ENCODE results near the gene NUCB1.
A peak's percentile ranks its signal among the peaks of the same experiment; 100 is the strongest.

The NUCB1 gene

GRCh38 chr19:48963371-48964204 lies 63.5 kb downstream of the NUCB1 start:
- DNase-seq (ENCODE audit: low read depth in 2 of 2) = peak in 1 of 2 donors; percentile 18

- DNase-seq (ENCODE audit: low read depth in 2 of 2) = no peak
Measured at GRCh38 chr19:48964205-48965039, 64.3 kb downstream of the NUCB1 start.

GRCh38 chr19:48965040-48965805 lies 65.1 kb downstream of the NUCB1 start, which contains the start of gene FTL:
Gene FTL, plus strand, starts transcription at chr19:48965309. Its CDS starts 199 bp downstream, at chr19:48965508.
- peak; percentile 73 to 74 for DNase-seq (ENCODE audit: low read depth in 2 of 2)

- DNase-seq (ENCODE audit: low read depth in 2 of 2) = peak; percentile 67 to 75
Measured at GRCh38 chr19:48965806-48966540, 65.9 kb downstream of the NUCB1 start.

GRCh38 chr19:48966541-48967345 lies 66.6 kb downstream of the NUCB1 start:
- no peak for DNase-seq (ENCODE audit: low read depth in 2 of 2)

GRCh38 chr19:48967346-48968178 lies 67.5 kb downstream of the NUCB1 start:
- DNase-seq (ENCODE audit: low read depth in 2 of 2) = no peak

- no peak for DNase-seq (ENCODE audit: low read depth in 2 of 2)
Measured at GRCh38 chr19:48968179-48968661, 68.1 kb downstream of the NUCB1 start.

- no peak for DNase-seq (ENCODE audit: low read depth in 2 of 2)
Measured at GRCh38 chr19:48968813-48969218, 68.7 kb downstream of the NUCB1 start.

GRCh38 chr19:48969276-48970138 lies 69.4 kb downstream of the NUCB1 start:
- no peak for DNase-seq (ENCODE audit: low read depth in 2 of 2)

- no peak for DNase-seq (ENCODE audit: low read depth in 2 of 2)
Measured at GRCh38 chr19:48970139-48970766, 70.1 kb downstream of the NUCB1 start.

- peak; percentile 65 to 82 for DNase-seq (ENCODE audit: low read depth in 2 of 2)
Measured at GRCh38 chr19:48970923-48971395, 70.8 kb downstream of the NUCB1 start.

All from stimulated activated CD8-positive, alpha-beta memory T cell treated with anti-CD3 and anti-CD28 coated beads, Interleukin-7, amount 100 ng/mL, for 1 hour (primary cell).